ENCODE data around the gene ANKS1A.

DNA sequence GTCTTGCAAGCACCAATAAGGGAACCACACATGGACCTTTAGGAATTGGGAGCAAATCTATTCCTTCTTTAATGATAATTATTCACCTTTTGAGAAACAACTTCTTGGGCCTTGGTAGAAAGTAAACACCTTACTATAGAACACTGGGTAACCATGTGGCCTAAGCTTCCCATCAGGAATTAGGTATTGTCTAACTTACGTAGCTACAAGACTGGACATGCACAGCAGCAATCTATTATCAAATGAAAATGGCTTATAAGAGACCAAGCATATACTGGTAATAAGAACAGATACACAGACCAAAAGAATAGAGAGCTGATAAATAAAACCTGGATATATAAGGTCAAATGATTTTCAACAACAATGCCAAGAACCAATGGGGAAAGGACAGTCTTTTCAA lies 235.3 kb downstream of the ANKS1A start:
- TF ChIP-seq, protein P1, sequence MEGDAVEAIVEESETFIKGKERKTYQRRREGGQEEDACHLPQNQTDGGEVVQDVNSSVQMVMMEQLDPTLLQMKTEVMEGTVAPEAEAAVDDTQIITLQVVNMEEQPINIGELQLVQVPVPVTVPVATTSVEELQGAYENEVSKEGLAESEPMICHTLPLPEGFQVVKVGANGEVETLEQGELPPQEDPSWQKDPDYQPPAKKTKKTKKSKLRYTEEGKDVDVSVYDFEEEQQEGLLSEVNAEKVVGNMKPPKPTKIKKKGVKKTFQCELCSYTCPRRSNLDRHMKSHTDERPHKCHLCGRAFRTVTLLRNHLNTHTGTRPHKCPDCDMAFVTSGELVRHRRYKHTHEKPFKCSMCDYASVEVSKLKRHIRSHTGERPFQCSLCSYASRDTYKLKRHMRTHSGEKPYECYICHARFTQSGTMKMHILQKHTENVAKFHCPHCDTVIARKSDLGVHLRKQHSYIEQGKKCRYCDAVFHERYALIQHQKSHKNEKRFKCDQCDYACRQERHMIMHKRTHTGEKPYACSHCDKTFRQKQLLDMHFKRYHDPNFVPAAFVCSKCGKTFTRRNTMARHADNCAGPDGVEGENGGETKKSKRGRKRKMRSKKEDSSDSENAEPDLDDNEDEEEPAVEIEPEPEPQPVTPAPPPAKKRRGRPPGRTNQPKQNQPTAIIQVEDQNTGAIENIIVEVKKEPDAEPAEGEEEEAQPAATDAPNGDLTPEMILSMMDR (IDR thresholded peaks at IDR 0.05) = no peak
- no peak for TF ChIP-seq EZH2 (IDR thresholded peaks at IDR 0.05)

Measured in neural progenitor cell (in vitro differentiated cells).